ENCODE measurements around the gene TTLL11. TPM values are rescaled to one million over a fixed set of nuclear protein-coding genes. Genes with fewer than 3 reads are reported as not detected.

TTLL11 gene
- total and polyA plus RNA-seq, 2 experiments from 2014 or later: 0.57 to 1.4 TPM

GRCh38 chr9:121785673-121786542 lies 307.2 kb downstream of the TTLL11 start:
- Histone ChIP-seq H3K9me2 (ENCODE audit: insufficient read depth) (no peaks in the 10 kb centered on the region), H3K36me3 (ENCODE audit: insufficient read depth) (no peaks in the 10 kb centered on the region), H3K79me2 (replicated peaks; ENCODE audit: insufficient read depth) (no peaks in the 10 kb centered on the region), H3K27ac (ENCODE audit: low read depth) (no peak overlapping the region), H3K27me3 (ENCODE audit: insufficient read depth) (no peaks in the 10 kb centered on the region), H3K4me2 (no peak overlapping the region), H3K4me1 (ENCODE audit: insufficient read depth) (peaks cover 25% of the 10 kb centered on the region), H4K20me1 (replicated peaks; ENCODE audit: insufficient read depth) (no peaks in the 10 kb centered on the region; the same call in 1 of the 2 replicates), H3F3A (replicated peaks; ENCODE audit: low read depth) (no peaks in the 10 kb centered on the region), H2AFZ (no peak overlapping the region), H3K4me3 (no peak overlapping the region)
- peaks cover 8% of the 10 kb centered on the region; the same call in 2 of the 3 replicates for H3K9me3 Mint-ChIP-seq
- peak overlapping the region; percentile 52; the same call in 1 of the 2 replicates for H3K27ac Mint-ChIP-seq
- no peak for TF ChIP-seq ZNF331 (CRISPR knock-in tag; IDR thresholded peaks at IDR 0.05; ENCODE audit: low read depth)
- no peak for TF ChIP-seq STAT1 (IDR thresholded peaks at IDR 0.05; ENCODE audit: unreplicated experiment)
- no peak for TF ChIP-seq EZH2 (IDR thresholded peaks at IDR 0.05; ENCODE audit: low read depth, unreplicated experiment)
- TF ChIP-seq POLR2AphosphoS5 (IDR thresholded peaks at IDR 0.05; ENCODE audit: low read depth): no peak
- TF ChIP-seq JUNB (IDR thresholded peaks at IDR 0.05; ENCODE audit: unreplicated experiment): no peak
- H3K27me3 Mint-ChIP-seq (ENCODE audit: insufficient read depth, low read depth, poor library complexity): peaks cover 12% of the 10 kb centered on the region
- H3K36me3 Mint-ChIP-seq (ENCODE audit: low read depth): peaks cover 10% of the 10 kb centered on the region
- ATAC-seq (no peak), DNase-seq (ENCODE audit: low spot score) (no peak)
- H3K4me3 Mint-ChIP-seq: no peak overlapping the region
- H3K4me1 Mint-ChIP-seq: peaks cover 42% of the 10 kb centered on the region

DNA sequence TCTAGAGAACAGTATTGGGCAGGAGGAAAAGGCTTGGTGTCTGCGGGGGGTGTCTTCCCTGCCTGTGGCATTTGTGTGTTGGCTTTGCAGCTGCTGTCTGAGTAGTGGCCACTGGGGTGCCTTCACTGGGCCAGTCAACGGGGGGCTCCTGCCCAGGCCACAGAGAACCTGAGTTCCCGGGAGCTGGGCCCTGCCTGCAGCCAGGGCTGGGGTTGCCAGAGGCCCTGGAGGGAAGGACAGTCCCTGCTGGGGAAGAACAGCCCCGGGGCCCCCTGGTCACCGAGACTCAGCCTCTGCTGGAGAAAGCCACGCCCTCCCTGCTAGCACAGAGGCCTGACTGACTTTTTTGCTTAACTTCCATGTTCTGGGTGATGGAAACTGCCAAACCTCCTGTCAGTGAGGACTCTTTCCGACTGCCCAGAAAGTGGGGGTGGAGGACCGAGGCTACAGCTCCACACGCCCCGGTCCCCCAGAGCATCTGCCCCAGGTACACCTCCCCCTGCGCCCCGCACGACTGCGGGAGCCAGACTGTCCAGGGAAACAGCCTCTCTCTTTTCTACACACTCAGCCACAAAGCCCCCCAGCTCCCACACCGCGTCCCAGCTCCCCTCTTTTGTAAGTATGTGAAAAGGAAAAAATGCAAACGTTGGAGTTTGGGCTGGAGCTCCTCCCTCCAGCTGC lies 308.2 kb downstream of the TTLL11 start:
- no peaks in the 10 kb centered on the region for H3K27me3 ChIP-seq (ENCODE audit: insufficient read depth)
- peak; percentile 50 for ATAC-seq
- H3K79me2 ChIP-seq (replicated peaks; ENCODE audit: insufficient read depth): no peaks in the 10 kb centered on the region

More for the DNA sequence above, 308.2 kb downstream of the TTLL11 start:
- Histone ChIP-seq H2AFZ (no peak overlapping the region), H3K9me2 (ENCODE audit: insufficient read depth) (no peaks in the 10 kb centered on the region), H4K20me1 (replicated peaks; ENCODE audit: insufficient read depth) (no peaks in the 10 kb centered on the region; the same call in 1 of the 2 replicates), H3K27ac (ENCODE audit: low read depth) (peak overlapping the region; percentile 59; the same call in 1 of the 2 replicates), H3K4me3 (no peak overlapping the region), H3F3A (replicated peaks; ENCODE audit: low read depth) (no peaks in the 10 kb centered on the region), H3K36me3 (ENCODE audit: insufficient read depth) (no peaks in the 10 kb centered on the region), H3K4me2 (peak overlapping the region; percentile 60), H3K4me1 (ENCODE audit: insufficient read depth) (peaks cover 25% of the 10 kb centered on the region)
- Mint-ChIP-seq H3K27me3 (ENCODE audit: insufficient read depth, low read depth, poor library complexity) (peaks cover 20% of the 10 kb centered on the region), H3K27ac (peak overlapping the region; percentile 69; the same call in 1 of the 2 replicates), H3K4me3 (no peak overlapping the region), H3K4me1 (peaks cover 38% of the 10 kb centered on the region), H3K9me3 (no peaks in the 10 kb centered on the region; the same call in 2 of the 3 replicates), H3K36me3 (ENCODE audit: low read depth) (peaks cover 15% of the 10 kb centered on the region)
- no peak for TF ChIP-seq EZH2 (IDR thresholded peaks at IDR 0.05; ENCODE audit: low read depth, unreplicated experiment)
- TF ChIP-seq POLR2AphosphoS5 (IDR thresholded peaks at IDR 0.05; ENCODE audit: low read depth): no peak
- no peak for TF ChIP-seq ZNF462 (CRISPR knock-in tag; IDR thresholded peaks at IDR 0.05)
- peak; percentile 39 for DNase-seq (ENCODE audit: low spot score)
